HG03108 (cell line): ENCODE measurements around the gene TMEM144.

Experiments used
- ATAC-seq: cut with Tn5 transposase; IDR thresholded peaks from one replicate; pipeline ENCODE4 v1.9.1; 2021; ENCODE audit warnings: moderate library complexity; ENCODE audit not compliant: unreplicated experiment

The TMEM144 gene

GRCh38 chr4:158209825-158210807 is at the start of gene TMEM144:
TMEM144 (plus strand) TSS chr4:158210486; CDS start chr4:158212668, 2,182 bp downstream.
- peak; percentile 94 for ATAC-seq

DNA sequence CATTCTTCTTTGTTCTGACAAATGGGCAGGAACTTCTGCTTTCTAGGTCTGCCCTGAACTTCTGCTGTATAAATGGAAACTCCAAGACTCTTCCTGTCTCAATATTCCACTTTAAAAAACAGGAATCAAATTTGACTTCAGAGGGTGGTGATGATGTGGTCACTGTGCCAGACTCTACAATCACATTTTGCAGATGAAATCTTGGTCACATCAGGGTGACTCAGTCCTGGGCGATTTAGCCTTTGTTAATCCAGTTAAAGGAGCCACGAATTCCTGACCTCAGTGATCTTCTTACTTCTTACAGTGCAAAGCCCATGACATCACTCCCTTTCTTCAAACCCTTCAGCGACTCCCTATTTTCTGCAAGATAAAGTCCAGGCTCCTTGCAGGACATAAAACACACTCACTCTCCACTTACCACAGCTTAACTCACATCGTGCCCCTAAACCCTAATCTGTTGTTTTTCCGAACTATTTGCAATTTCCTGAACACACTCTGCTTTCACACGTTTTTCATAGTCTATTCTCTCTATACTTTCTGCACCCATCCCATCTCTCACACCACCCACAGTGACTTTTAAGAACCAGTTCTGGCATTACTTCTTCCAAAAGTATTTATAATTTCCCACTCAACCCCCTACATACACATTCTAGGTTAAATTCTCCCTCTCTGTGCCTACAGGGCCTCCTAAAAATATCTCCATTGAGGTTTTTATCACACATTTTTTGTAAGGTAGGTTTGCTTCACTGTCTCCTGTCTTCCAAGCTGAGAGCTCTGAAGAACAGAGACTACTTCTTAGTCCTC is 48.5 kb upstream of the TMEM144 start:
- ATAC-seq, result no peak

DNA sequence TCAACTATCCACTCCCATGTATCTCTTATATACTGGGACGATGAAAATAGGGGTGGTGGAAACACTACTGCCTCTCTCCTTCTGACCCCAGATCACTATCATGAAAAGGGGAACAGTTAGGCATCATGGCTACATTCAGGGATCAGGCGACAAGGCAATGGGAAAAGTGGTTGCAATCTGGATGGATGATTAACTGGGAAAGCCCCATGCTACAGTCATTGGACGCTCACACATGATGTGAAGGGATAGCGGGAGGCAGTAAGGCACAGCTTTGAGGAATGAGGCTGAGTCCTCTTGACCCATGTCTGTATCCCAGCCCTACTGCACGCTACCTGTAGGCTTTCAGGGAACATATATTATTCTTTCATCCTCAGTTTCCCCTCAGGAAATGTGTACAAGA is 47.7 kb upstream of the TMEM144 start:
- no peak for ATAC-seq

GRCh38 chr4:158163941-158164767 is 46.1 kb upstream of the TMEM144 start:
- ATAC-seq, result no peak

DNA sequence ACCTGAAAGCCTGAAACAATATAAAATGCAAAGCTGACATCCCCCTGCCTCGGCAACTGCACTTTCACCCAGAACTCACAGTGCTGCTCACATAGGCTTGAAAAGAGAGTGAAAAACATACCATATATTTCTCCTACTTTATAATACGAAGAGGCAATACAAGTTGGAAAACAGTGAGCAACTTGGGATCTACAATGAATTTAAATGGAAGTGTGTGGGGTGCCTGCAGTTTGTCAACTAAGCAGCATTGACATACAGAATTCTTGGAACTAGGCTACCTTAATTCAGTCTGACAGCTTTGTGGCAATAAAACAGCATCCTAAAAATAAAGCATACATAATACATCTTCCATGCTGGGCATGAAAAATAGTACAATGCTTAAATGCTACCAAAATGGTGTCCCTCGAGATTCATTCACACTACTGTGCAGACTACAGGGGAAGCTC is 45.5 kb upstream of the TMEM144 start:
- no peak for ATAC-seq

DNA sequence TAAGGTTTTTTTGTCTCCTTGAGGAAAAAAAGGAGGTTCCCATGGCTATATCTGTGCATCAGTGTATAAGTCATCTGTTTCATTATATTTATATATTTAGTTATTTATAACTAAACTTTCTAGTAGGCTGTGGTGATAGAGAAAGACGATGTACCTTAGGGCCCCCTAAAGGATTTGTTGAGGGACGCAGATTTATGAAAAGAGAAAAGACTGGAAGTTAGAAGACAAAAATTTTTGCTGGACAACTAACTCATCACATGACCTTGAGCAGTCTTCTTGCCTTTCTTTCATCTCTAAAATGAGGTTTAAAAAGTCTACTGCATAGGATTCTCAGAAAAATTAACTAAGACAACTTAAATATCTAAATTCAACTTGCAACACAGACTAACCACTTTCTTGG is 43.6 kb upstream of the TMEM144 start:
- ATAC-seq, result no peak

GRCh38 chr4:158168606-158169005 is 41.7 kb upstream of the TMEM144 start:
- no peak for ATAC-seq

DNA sequence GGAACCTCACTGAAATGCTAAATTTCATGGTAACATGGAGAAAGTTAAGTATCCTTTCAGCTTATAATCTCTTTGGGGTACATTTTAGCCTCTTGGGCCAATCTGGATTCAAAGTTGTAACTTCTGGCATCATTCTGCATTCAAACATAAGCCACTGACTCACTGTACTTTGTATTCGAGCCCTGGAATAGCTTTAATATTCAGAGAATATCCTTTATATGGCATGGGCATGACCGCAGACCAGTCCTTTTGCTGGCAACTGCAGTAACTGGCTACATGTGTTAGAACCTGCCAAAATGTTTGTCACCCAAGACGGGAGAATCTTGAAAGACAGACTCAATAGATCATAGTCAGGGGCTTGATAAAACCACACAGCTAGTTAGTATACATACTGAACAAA is 40.8 kb upstream of the TMEM144 start:
- ATAC-seq, result no peak

GRCh38 chr4:158169931-158170690 is 40.2 kb upstream of the TMEM144 start:
- ATAC-seq, result no peak

DNA sequence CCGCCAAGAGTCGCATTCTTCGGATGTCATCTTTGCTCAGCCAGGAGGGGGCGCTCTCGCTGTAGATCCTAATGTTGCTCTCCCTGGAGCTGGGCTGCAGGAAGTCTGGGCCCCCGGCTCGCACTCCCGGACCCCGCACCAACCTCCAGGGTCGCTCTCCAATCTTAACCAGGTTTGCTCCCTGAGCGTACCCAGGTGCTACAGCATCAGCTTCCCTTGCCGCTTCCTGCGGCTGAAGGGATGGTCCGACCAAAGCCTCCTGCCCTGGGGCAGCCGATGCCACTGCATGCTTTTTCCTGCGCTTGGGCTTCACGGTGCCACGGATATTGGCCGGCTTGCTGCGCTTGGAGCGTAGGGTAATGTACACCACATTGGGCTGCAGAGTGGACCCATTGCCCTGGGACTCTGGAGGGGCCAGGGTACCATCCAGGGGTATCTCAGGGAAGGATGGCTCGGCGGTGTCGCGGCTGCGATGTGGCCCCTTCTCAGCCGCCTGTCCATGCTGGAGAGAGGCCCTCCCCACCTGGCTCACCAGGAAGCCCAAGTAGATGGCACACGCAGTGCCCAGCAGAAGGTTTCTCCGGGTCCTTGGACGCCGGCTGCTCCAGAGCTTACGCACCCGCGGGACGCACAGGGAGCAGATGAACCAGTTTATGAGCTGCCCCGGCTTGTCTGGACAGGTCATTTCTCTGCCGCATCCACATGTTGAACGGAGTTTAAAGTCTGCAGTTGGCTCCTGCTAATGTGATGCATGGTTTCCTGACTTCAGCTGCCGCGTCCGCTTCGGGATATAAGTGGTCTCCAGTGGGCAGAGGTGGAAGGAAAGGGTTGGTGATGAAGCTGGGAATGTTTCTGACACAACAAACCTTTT is 39.4 kb upstream of the TMEM144 start:
- ATAC-seq, result no peak

- no peak for ATAC-seq
Measured at GRCh38 chr4:158172261-158173258, 37.7 kb upstream of the TMEM144 start, which contains the start of gene GASK1B. GASK1B (minus strand) TSS chr4:158173025; CDS start chr4:158171375, 1,650 bp downstream.

DNA sequence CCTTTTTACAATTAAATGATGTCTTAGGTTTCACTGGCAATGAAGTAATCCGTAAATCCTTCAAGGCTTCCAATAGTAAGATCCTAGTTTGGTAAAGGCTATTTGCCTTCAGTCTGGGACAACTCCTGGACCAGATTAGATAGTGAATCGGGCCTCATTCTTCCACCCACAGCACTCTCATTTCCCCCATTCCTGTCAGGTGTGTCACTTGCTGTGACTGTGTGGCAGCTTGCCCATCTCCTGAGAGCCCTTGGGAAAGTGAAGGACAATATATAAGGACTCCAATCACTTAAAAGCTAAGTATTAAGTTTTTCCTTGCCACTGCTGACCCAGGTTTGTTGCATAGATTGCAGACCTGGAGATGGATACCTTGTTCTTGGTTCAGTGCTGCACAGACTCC is 34.2 kb upstream of the TMEM144 start:
- ATAC-seq, result no peak

DNA sequence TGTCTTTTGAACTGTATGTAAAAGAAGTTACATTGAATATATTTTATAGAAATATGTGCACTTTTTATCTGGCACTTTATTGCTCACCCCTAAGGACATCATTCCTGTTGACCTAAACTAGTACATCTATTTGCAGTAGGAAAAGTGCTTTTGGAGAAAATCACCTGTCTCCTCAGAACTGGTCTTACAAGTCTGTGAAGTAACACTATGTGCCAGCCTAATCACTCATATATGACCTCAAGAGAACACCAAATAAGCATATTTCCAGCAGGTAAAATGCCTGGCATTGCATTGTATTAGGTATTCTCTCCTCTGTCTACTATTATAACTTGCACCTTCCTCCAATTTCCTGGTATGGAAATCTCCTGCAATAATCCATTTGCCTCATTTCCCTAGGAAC is 33.5 kb upstream of the TMEM144 start:
- ATAC-seq, result no peak

DNA sequence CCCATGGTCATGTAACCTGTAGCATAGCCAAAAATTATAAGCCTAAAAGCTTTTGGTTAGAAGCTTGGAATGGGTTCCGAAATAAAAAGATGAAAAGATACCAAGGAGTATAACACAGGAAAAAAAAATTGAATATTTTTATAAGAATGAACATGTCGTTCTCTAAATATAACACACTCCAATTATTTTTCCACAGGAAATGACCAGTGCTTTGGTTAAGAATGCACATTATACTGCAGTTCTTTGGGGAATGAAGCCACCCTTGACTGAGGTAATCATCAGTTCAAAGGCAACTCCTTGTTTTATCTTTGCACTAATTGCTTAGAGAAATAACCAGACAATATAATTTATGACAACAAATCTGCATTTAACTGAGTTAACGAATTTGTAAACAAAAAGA is 30.8 kb upstream of the TMEM144 start:
- ATAC-seq, result no peak

- no peak for ATAC-seq
Measured at GRCh38 chr4:158181906-158182305, 28.4 kb upstream of the TMEM144 start.

- ATAC-seq, result no peak
Measured at GRCh38 chr4:158182736-158183135, 27.6 kb upstream of the TMEM144 start.

DNA sequence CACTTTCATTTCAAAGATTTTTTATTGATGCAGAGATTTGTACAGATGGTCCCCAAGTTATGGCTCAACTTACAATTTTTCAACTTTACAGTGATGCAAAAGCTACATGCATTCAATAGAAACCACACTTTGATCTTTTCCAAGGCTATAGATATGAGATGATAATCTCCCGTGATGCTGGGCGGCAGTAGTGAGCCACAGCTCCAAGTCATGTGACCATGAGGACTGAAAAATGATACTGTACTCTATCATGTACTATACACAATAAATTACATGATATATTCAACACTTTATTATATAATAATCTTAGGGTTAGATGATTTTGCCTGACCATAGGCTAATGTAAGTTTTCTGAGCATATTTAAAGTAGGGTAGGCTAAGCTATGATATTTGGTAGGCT is 23.5 kb upstream of the TMEM144 start:
- ATAC-seq, result no peak

GRCh38 chr4:158189422-158189821 is 20.9 kb upstream of the TMEM144 start:
- no peak for ATAC-seq
